H9 (cell line): ENCODE results near the gene EXOG. TPM values are rescaled to one million over a fixed set of nuclear protein-coding genes. Genes with fewer than 3 reads are reported as not detected.
A peak's percentile ranks its signal among the peaks of the same experiment; 100 is the strongest.

ENCODE experiments used
- DNase-seq: peaks from one replicate; pipeline ENCODE4 v3.0.0-alpha.2; 2017
- H2AFZ ChIP-seq: one replicate; pipeline ENCODE4 v1.6.1; 2013; ENCODE audit warnings: mild to moderate bottlenecking, low read length, control low read depth, moderate library complexity
- H2AK5ac ChIP-seq: 2 replicates; pipeline ENCODE4 v1.6.1; 2013; ENCODE audit warnings: low read length, control low read depth, mixed read lengths; ENCODE audit not compliant: insufficient read length
- H2BK120ac ChIP-seq: one replicate; pipeline ENCODE4 v1.6.1; 2013; ENCODE audit warnings: low read depth, mild to moderate bottlenecking, low read length, control low read depth, inconsistent platforms; ENCODE audit not compliant: poor library complexity, severe bottlenecking
- H2BK12ac ChIP-seq: 2 replicates; pipeline ENCODE4 v1.6.1; 2013; ENCODE audit warnings: low read length, control low read depth, mixed read lengths, low read depth; ENCODE audit not compliant: insufficient read length
- H2BK15ac ChIP-seq: 2 replicates; pipeline ENCODE4 v1.6.1; 2013; ENCODE audit warnings: low read depth, low read length, control low read depth
- H2BK20ac ChIP-seq: one replicate; pipeline ENCODE4 v1.6.1; 2013; ENCODE audit warnings: low read depth, mild to moderate bottlenecking, low read length, control low read depth, inconsistent platforms; ENCODE audit not compliant: poor library complexity, severe bottlenecking
- H2BK5ac ChIP-seq: 2 replicates; pipeline ENCODE4 v1.6.1; 2013; ENCODE audit warnings: low read length, control low read depth, mixed read lengths; ENCODE audit not compliant: insufficient read length
- H3K14ac ChIP-seq: 2 replicates; pipeline ENCODE4 v1.6.1; 2013; ENCODE audit warnings: low read length, control low read depth; ENCODE audit not compliant: insufficient read depth
- H3K18ac ChIP-seq: 2 replicates; pipeline ENCODE4 v1.6.1; 2013; ENCODE audit warnings: low read depth, mild to moderate bottlenecking, mixed read lengths, low read length, control low read depth; ENCODE audit not compliant: insufficient read length
- H3K23ac ChIP-seq: 2 replicates; pipeline ENCODE4 v1.6.1; 2013; ENCODE audit warnings: low read length, control low read depth, mixed read lengths, low read depth; ENCODE audit not compliant: insufficient read length
- H3K23me2 ChIP-seq: 2 replicates; pipeline ENCODE4 v1.6.1; 2013; ENCODE audit warnings: low read depth, mild to moderate bottlenecking, mixed read lengths, low read length, control low read depth; ENCODE audit not compliant: insufficient read length, poor library complexity, severe bottlenecking
- H3K27ac ChIP-seq: 2 replicates; pipeline ENCODE4 v1.5.1; 2013; ENCODE audit warnings: low read length, control low read depth, mixed read lengths, low read depth; ENCODE audit not compliant: insufficient read length
- H3K27me3 ChIP-seq: 2 replicates; pipeline ENCODE4 v1.6.1; 2013; ENCODE audit warnings: low read length, control low read depth, inconsistent platforms; ENCODE audit not compliant: insufficient read depth
- H3K4ac ChIP-seq: 2 replicates; pipeline ENCODE4 v1.6.1; 2013; ENCODE audit warnings: low read depth, mild to moderate bottlenecking, control low read depth, inconsistent platforms, low read length, moderate library complexity
- H3K4me1 ChIP-seq: 2 replicates; pipeline ENCODE4 v1.6.1; 2013; ENCODE audit warnings: low read length, control low read depth, inconsistent platforms; ENCODE audit not compliant: insufficient read depth
- H3K4me2 ChIP-seq: 2 replicates; pipeline ENCODE4 v1.6.1; 2013; ENCODE audit warnings: low read length, control low read depth, mixed read lengths; ENCODE audit not compliant: insufficient read length, insufficient read depth
- H3K56ac ChIP-seq: 2 replicates; pipeline ENCODE4 v1.6.1; 2013; ENCODE audit warnings: low read depth, mild to moderate bottlenecking, mixed read lengths, low read length, control low read depth; ENCODE audit not compliant: insufficient read length
- H3K79me1 ChIP-seq: 2 replicates; pipeline ENCODE4 v1.6.1; 2013; ENCODE audit warnings: low read depth, mild to moderate bottlenecking, moderate library complexity, low read length, control low read depth, inconsistent platforms; ENCODE audit not compliant: insufficient read depth, poor library complexity, severe bottlenecking
- H3K79me2 ChIP-seq: 2 replicates; pipeline ENCODE4 v1.6.1; 2013; ENCODE audit warnings: low read length, control low read depth, inconsistent platforms; ENCODE audit not compliant: insufficient read depth
- H3K9ac ChIP-seq: 2 replicates; pipeline ENCODE4 v1.6.1; 2013; ENCODE audit warnings: low read length, control low read depth, mixed read lengths; ENCODE audit not compliant: insufficient read length; ENCODE audit errors: extremely low read depth
- H3K9me3 ChIP-seq: one replicate; pipeline ENCODE4 v1.6.1; 2013; ENCODE audit warnings: low read depth, low read length, inconsistent platforms; ENCODE audit not compliant: control insufficient read depth
- H3T11ph ChIP-seq: one replicate; pipeline ENCODE4 v1.6.1; 2013; ENCODE audit warnings: mild to moderate bottlenecking, low read length, control low read depth, inconsistent platforms
- H4K20me1 ChIP-seq: one replicate; pipeline ENCODE4 v1.6.1; 2013; ENCODE audit not compliant: control insufficient read depth, insufficient read length, insufficient read depth
- H4K5ac ChIP-seq: 2 replicates; pipeline ENCODE4 v1.6.1; 2013; ENCODE audit warnings: low read depth, mild to moderate bottlenecking, mixed read lengths, low read length, control low read depth; ENCODE audit not compliant: insufficient read length
- H4K8ac ChIP-seq: replicated peaks from 2 replicates; pipeline ENCODE4 v1.6.1; 2013; ENCODE audit warnings: low read length, control low read depth, mixed read lengths, low read depth; ENCODE audit not compliant: insufficient read length
- H4K91ac ChIP-seq: 2 replicates; pipeline ENCODE4 v1.6.1; 2013; ENCODE audit warnings: low read depth, mild to moderate bottlenecking, moderate library complexity, mixed read lengths, low read length, control low read depth; ENCODE audit not compliant: insufficient read length
- H3K27ac Mint-ChIP-seq, 3 experiments: 2 replicates in 2 of 3; 3 replicates in 1 of 3; pipeline ENCODE4 v1.8.0; 2020 to 2021; ENCODE audit warnings: mixed read lengths in 3 of 3, mild to moderate bottlenecking in 1 of 3, moderate library complexity in 1 of 3
- H3K27me3 Mint-ChIP-seq: 2 replicates; pipeline ENCODE4 v1.8.0; 2021; ENCODE audit warnings: low read depth, mild to moderate bottlenecking, moderate library complexity, mixed read lengths
- H3K36me3 Mint-ChIP-seq, 3 experiments: 2 replicates in 2 of 3; 3 replicates in 1 of 3; pipeline ENCODE4 v1.8.0; 2020 to 2021; ENCODE audit warnings: low read depth in 3 of 3, mixed read lengths in 3 of 3; ENCODE audit not compliant: insufficient read depth in 1 of 3
- H3K4me1 Mint-ChIP-seq, 2 experiments: 2 replicates each; pipeline ENCODE4 v1.8.0; 2020; ENCODE audit warnings: mixed read lengths in 2 of 2
- H3K4me3 Mint-ChIP-seq, 2 experiments: 2 replicates in 1 of 2; 3 replicates in 1 of 2; pipeline ENCODE4 v1.8.0; 2020 to 2021; ENCODE audit warnings: mild to moderate bottlenecking in 2 of 2, mixed read lengths in 2 of 2, moderate library complexity in 1 of 2
- H3K9me3 Mint-ChIP-seq, 2 experiments: 2 replicates in 1 of 2; 3 replicates in 1 of 2; pipeline ENCODE4 v1.8.0; 2020; ENCODE audit warnings: mild to moderate bottlenecking in 2 of 2, mixed read lengths in 2 of 2, moderate library complexity in 1 of 2
- WGBS: extraction: QIAGEN DNeasy Blood & Tissue Kit; methylation state at CpG from one replicate; pipeline ENCODE4 v1.1.7; 2013; ENCODE audit warnings: missing lambda C conversion rate, low lambda C conversion rate, mixed read lengths; ENCODE audit not compliant: insufficient read length; ENCODE audit errors: extremely low coverage; 5-methylcytosine and 5-hydroxymethylcytosine counted together
- total RNA-seq: library from RNA; stranded (reverse); gene quantifications from 2 replicates; pipeline ENCODE4 v1.2.1, GENCODE V29; 2021
- TF ChIP-seq, protein P1 (sequence below): fragments of 200-600 bp; sonication (generic); conservative IDR thresholded peaks from 3 replicates; pipeline ENCODE4 v1.8.0; 2021; ENCODE audit warnings: antibody characterized with exemption, mild to moderate bottlenecking

EXOG gene
- total RNA-seq, 1 experiment from 2014 or later: 14.1 TPM

DNA sequence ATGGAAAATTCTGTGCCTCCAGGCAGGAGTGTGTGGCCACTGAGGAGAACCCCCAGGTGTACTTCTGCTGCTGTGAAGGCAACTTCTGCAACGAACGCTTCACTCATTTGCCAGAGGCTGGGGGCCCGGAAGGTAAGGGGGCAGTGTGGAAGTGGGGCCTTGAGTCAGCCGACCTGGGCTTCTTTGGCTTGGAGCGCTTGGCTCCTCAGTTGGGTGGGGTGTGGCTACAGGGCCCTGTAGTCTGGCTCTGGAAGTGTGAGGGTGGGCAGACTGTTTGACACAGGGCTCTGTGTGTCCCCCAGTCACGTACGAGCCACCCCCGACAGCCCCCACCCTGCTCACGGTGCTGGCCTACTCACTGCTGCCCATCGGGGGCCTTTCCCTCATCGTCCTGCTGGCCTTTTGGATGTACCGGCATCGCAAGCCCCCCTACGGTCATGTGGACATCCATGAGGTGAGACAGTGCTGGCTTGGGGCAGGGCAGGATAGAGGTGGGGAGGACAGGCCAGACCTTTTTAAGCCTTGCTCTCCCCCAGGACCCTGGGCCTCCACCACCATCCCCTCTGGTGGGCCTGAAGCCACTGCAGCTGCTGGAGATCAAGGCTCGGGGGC is 18.2 kb upstream of the EXOG start:
- no peak overlapping the region for H3K4ac ChIP-seq
- Mint-ChIP-seq H3K9me3 (no peaks in the 10 kb centered on the region), H3K27me3 (no peaks in the 10 kb centered on the region; the same call in 1 of the 2 replicates), H3K4me3 (no peak overlapping the region; a peak in 1 of 5 replicates), H3K4me1 (peaks cover 11 to 15% of the 10 kb centered on the region in 2 experiments), H3K27ac (peak overlapping the region in 2 of 3 experiments; percentile 49 to 73; a peak in 3 of 7 replicates), H3K36me3 (peaks cover 34 to 53% (median 53%) of the 10 kb centered on the region in 3 experiments)
- WGBS: no CpG with 5 or more reads among the region's 15 CpGs
- H2AFZ ChIP-seq: no peak overlapping the region
- H2BK15ac ChIP-seq: no peak overlapping the region
- no peak overlapping the region for H4K5ac ChIP-seq
- no peak overlapping the region for H3K56ac ChIP-seq
- TF ChIP-seq, protein P1, sequence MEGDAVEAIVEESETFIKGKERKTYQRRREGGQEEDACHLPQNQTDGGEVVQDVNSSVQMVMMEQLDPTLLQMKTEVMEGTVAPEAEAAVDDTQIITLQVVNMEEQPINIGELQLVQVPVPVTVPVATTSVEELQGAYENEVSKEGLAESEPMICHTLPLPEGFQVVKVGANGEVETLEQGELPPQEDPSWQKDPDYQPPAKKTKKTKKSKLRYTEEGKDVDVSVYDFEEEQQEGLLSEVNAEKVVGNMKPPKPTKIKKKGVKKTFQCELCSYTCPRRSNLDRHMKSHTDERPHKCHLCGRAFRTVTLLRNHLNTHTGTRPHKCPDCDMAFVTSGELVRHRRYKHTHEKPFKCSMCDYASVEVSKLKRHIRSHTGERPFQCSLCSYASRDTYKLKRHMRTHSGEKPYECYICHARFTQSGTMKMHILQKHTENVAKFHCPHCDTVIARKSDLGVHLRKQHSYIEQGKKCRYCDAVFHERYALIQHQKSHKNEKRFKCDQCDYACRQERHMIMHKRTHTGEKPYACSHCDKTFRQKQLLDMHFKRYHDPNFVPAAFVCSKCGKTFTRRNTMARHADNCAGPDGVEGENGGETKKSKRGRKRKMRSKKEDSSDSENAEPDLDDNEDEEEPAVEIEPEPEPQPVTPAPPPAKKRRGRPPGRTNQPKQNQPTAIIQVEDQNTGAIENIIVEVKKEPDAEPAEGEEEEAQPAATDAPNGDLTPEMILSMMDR: no peak
- no peak overlapping the region for H4K91ac ChIP-seq
- H3T11ph ChIP-seq: no peak overlapping the region
- peaks cover 3% of the 10 kb centered on the region for H3K79me1 ChIP-seq
- H3K18ac ChIP-seq: no peak overlapping the region
- H2BK20ac ChIP-seq: no peak overlapping the region
- H3K23me2 ChIP-seq: no peaks in the 10 kb centered on the region
- no peak overlapping the region for H3K27ac ChIP-seq
- no peak overlapping the region for H4K8ac ChIP-seq
- no peaks in the 10 kb centered on the region for H3K9me3 ChIP-seq
- H3K9ac ChIP-seq: no peak overlapping the region
- no peak overlapping the region for H3K14ac ChIP-seq
- H2BK120ac ChIP-seq: no peak overlapping the region
- H2AK5ac ChIP-seq: no peak overlapping the region
- H3K79me2 ChIP-seq: peaks cover 15% of the 10 kb centered on the region; the same call in 1 of the 2 replicates
- DNase-seq: no peak
- H4K20me1 ChIP-seq: peaks cover 2% of the 10 kb centered on the region
- H3K23ac ChIP-seq: no peak overlapping the region
- no peak overlapping the region for H2BK12ac ChIP-seq
- H2BK5ac ChIP-seq: no peak overlapping the region
- H3K4me1 ChIP-seq: no peaks in the 10 kb centered on the region
- no peaks in the 10 kb centered on the region for H3K27me3 ChIP-seq
- no peak overlapping the region for H3K4me2 ChIP-seq
